ENCODE results near the gene CENPX.
"Not testable (repeated sequence)": the region's sequence is repeated elsewhere in the genome, so short reads cannot be mapped to it uniquely, and the experiment has no call there.

CENPX gene

GRCh38 chr17:82039695-82040299 is 17.1 kb upstream of the CENPX start:
- Histone ChIP-seq H3K9ac (ENCODE audit: low read length in 5 of 5) (no peak overlapping the region), H3K27me3 (ENCODE audit: control insufficient read depth in 5 of 5, insufficient read depth in 4 of 5, low read length in 5 of 5) (no peaks in the 10 kb centered on the region), H3K36me3 (ENCODE audit: control insufficient read depth in 5 of 5, insufficient read depth in 5 of 5, low read length in 5 of 5) (peaks cover 0 to 3% (median 0%) of the 10 kb centered on the region in 5 donors), H3K27ac (ENCODE audit: low read depth, low read length) (no peak overlapping the region), H3K4me3 (ENCODE audit: low read depth in 1 of 5, low read length in 5 of 5) (no peak overlapping the region), H3K4me1 (ENCODE audit: control insufficient read depth in 5 of 5, insufficient read depth in 5 of 5, low read length in 5 of 5) (peaks cover 4 to 27% (median 20%) of the 10 kb centered on the region in 5 donors), H3K9me3 (ENCODE audit: control insufficient read depth in 5 of 5, low read length in 5 of 5) (no peaks in the 10 kb centered on the region)

- H3K9me3 ChIP-seq (ENCODE audit: control insufficient read depth in 5 of 5, low read length in 5 of 5); H3K27ac ChIP-seq (ENCODE audit: low read depth, low read length); H3K27me3 ChIP-seq (ENCODE audit: control insufficient read depth in 5 of 5, insufficient read depth in 4 of 5, low read length in 5 of 5); H3K4me3 ChIP-seq (ENCODE audit: low read depth in 1 of 5, low read length in 5 of 5); H3K9ac ChIP-seq (ENCODE audit: low read length in 5 of 5); H3K36me3 ChIP-seq (ENCODE audit: control insufficient read depth in 5 of 5, insufficient read depth in 5 of 5, low read length in 5 of 5): not testable (repeated sequence)
- peaks cover 4 to 29% (median 24%) of the 10 kb centered on the region in 5 donors for H3K4me1 ChIP-seq (ENCODE audit: control insufficient read depth in 5 of 5, insufficient read depth in 5 of 5, low read length in 5 of 5)
Measured at GRCh38 chr17:82038796-82039409, 16.2 kb upstream of the CENPX start.

GRCh38 chr17:82037889-82038195 is 15.2 kb upstream of the CENPX start:
- Histone ChIP-seq H3K4me3 (ENCODE audit: low read depth in 1 of 5, low read length in 5 of 5) (peak overlapping the region; percentile 53 to 69 (median 65)), H3K9me3 (ENCODE audit: control insufficient read depth in 5 of 5, low read length in 5 of 5) (no peaks in the 10 kb centered on the region), H3K27me3 (ENCODE audit: control insufficient read depth in 5 of 5, insufficient read depth in 4 of 5, low read length in 5 of 5) (no peaks in the 10 kb centered on the region), H3K27ac (ENCODE audit: low read depth, low read length) (peak overlapping the region; percentile 40), H3K36me3 (ENCODE audit: control insufficient read depth in 5 of 5, insufficient read depth in 5 of 5, low read length in 5 of 5) (peaks cover 0 to 3% (median 0%) of the 10 kb centered on the region in 5 donors), H3K9ac (ENCODE audit: low read length in 5 of 5) (peak overlapping the region in 2 of 5 donors; percentile 14 to 48), H3K4me1 (ENCODE audit: control insufficient read depth in 5 of 5, insufficient read depth in 5 of 5, low read length in 5 of 5) (peaks cover 4 to 29% (median 24%) of the 10 kb centered on the region in 5 donors)

GRCh38 chr17:82037092-82037888 is 14.6 kb upstream of the CENPX start, which contains the start of gene DCXR:
Gene DCXR, minus strand, starts transcription at chr17:82037697. Its CDS starts 15 bp downstream, at chr17:82037682.
- H3K27ac ChIP-seq (ENCODE audit: low read depth, low read length): peak within 1 kb of the TSS; percentile 57
- H3K4me3 ChIP-seq (ENCODE audit: low read depth in 1 of 5, low read length in 5 of 5): peak within 1 kb of the TSS; percentile 62 to 70 (median 67)
- H3K27me3 ChIP-seq (ENCODE audit: control insufficient read depth in 5 of 5, insufficient read depth in 4 of 5, low read length in 5 of 5): peaks cover 0 to 3% (median 0%) of the 10 kb centered on the region in 5 donors
- peaks cover 4 to 34% (median 27%) of the 10 kb centered on the region in 5 donors for H3K4me1 ChIP-seq (ENCODE audit: control insufficient read depth in 5 of 5, insufficient read depth in 5 of 5, low read length in 5 of 5)
- H3K9me3 ChIP-seq (ENCODE audit: control insufficient read depth in 5 of 5, low read length in 5 of 5): no peaks in the 10 kb centered on the region
- peak within 1 kb of the TSS in 4 of 5 donors; percentile 70 to 91 (median 78) for H3K9ac ChIP-seq (ENCODE audit: low read length in 5 of 5)
- H3K36me3 ChIP-seq (ENCODE audit: control insufficient read depth in 5 of 5, insufficient read depth in 5 of 5, low read length in 5 of 5): peaks cover 0 to 3% (median 0%) of the 10 kb centered on the region in 5 donors

- peaks cover 0 to 3% (median 0%) of the 10 kb centered on the region in 5 donors for H3K36me3 ChIP-seq (ENCODE audit: control insufficient read depth in 5 of 5, insufficient read depth in 5 of 5, low read length in 5 of 5)
- peaks cover 0 to 7% (median 0%) of the 10 kb centered on the region in 5 donors for H3K27me3 ChIP-seq (ENCODE audit: control insufficient read depth in 5 of 5, insufficient read depth in 4 of 5, low read length in 5 of 5)
- H3K4me3 ChIP-seq (ENCODE audit: low read depth in 1 of 5, low read length in 5 of 5): peak overlapping the region; percentile 45 to 70 (median 67)
- peak overlapping the region; percentile 57 for H3K27ac ChIP-seq (ENCODE audit: low read depth, low read length)
- peak overlapping the region in 4 of 5 donors; percentile 70 to 91 (median 78) for H3K9ac ChIP-seq (ENCODE audit: low read length in 5 of 5)
- H3K9me3 ChIP-seq (ENCODE audit: control insufficient read depth in 5 of 5, low read length in 5 of 5): no peaks in the 10 kb centered on the region
- peaks cover 4 to 39% (median 32%) of the 10 kb centered on the region in 5 donors for H3K4me1 ChIP-seq (ENCODE audit: control insufficient read depth in 5 of 5, insufficient read depth in 5 of 5, low read length in 5 of 5)
Measured at GRCh38 chr17:82036634-82037091, 14.0 kb upstream of the CENPX start.

- peaks cover 4 to 40% (median 34%) of the 10 kb centered on the region in 5 donors for H3K4me1 ChIP-seq (ENCODE audit: control insufficient read depth in 5 of 5, insufficient read depth in 5 of 5, low read length in 5 of 5)
- no peaks in the 10 kb centered on the region for H3K9me3 ChIP-seq (ENCODE audit: control insufficient read depth in 5 of 5, low read length in 5 of 5)
- H3K36me3 ChIP-seq (ENCODE audit: control insufficient read depth in 5 of 5, insufficient read depth in 5 of 5, low read length in 5 of 5): peaks cover 0 to 3% (median 0%) of the 10 kb centered on the region in 5 donors
- peak overlapping the region in 3 of 5 donors; percentile 70 to 91 (median 73) for H3K9ac ChIP-seq (ENCODE audit: low read length in 5 of 5)
- H3K27me3 ChIP-seq (ENCODE audit: control insufficient read depth in 5 of 5, insufficient read depth in 4 of 5, low read length in 5 of 5): peaks cover 0 to 7% (median 0%) of the 10 kb centered on the region in 5 donors
- peak overlapping the region in 4 of 5 donors; percentile 45 to 70 (median 66) for H3K4me3 ChIP-seq (ENCODE audit: low read depth in 1 of 5, low read length in 5 of 5)
- no peak overlapping the region for H3K27ac ChIP-seq (ENCODE audit: low read depth, low read length)
Measured at GRCh38 chr17:82035956-82036633, 13.4 kb upstream of the CENPX start.

- H3K9me3 ChIP-seq (ENCODE audit: control insufficient read depth in 5 of 5, low read length in 5 of 5): no peaks in the 10 kb centered on the region
- H3K36me3 ChIP-seq (ENCODE audit: control insufficient read depth in 5 of 5, insufficient read depth in 5 of 5, low read length in 5 of 5): peaks cover 0 to 3% (median 0%) of the 10 kb centered on the region in 5 donors
- peaks cover 4 to 46% (median 41%) of the 10 kb centered on the region in 5 donors for H3K4me1 ChIP-seq (ENCODE audit: control insufficient read depth in 5 of 5, insufficient read depth in 5 of 5, low read length in 5 of 5)
- peak overlapping the region in 1 of 5 donors; percentile 41 for H3K9ac ChIP-seq (ENCODE audit: low read length in 5 of 5)
- no peak overlapping the region for H3K4me3 ChIP-seq (ENCODE audit: low read depth in 1 of 5, low read length in 5 of 5)
- H3K27ac ChIP-seq (ENCODE audit: low read depth, low read length): no peak overlapping the region
- peaks cover 0 to 7% (median 0%) of the 10 kb centered on the region in 5 donors for H3K27me3 ChIP-seq (ENCODE audit: control insufficient read depth in 5 of 5, insufficient read depth in 4 of 5, low read length in 5 of 5)
Measured at GRCh38 chr17:82035488-82035887, 12.8 kb upstream of the CENPX start.

- Histone ChIP-seq H3K27ac (ENCODE audit: low read depth, low read length) (no peak overlapping the region), H3K4me3 (ENCODE audit: low read depth in 1 of 5, low read length in 5 of 5) (no peak overlapping the region), H3K9me3 (ENCODE audit: control insufficient read depth in 5 of 5, low read length in 5 of 5) (no peaks in the 10 kb centered on the region), H3K36me3 (ENCODE audit: control insufficient read depth in 5 of 5, insufficient read depth in 5 of 5, low read length in 5 of 5) (peaks cover 0 to 3% (median 0%) of the 10 kb centered on the region in 5 donors), H3K4me1 (ENCODE audit: control insufficient read depth in 5 of 5, insufficient read depth in 5 of 5, low read length in 5 of 5) (peaks cover 4 to 55% (median 47%) of the 10 kb centered on the region in 5 donors), H3K27me3 (ENCODE audit: control insufficient read depth in 5 of 5, insufficient read depth in 4 of 5, low read length in 5 of 5) (peaks cover 0 to 7% (median 0%) of the 10 kb centered on the region in 5 donors), H3K9ac (ENCODE audit: low read length in 5 of 5) (no peak overlapping the region)
Measured at GRCh38 chr17:82034371-82035011, 11.8 kb upstream of the CENPX start.
